HG02938 (cell line): ENCODE data around the gene NUTM2E.
"Not testable (repeated sequence)": the region's sequence is repeated elsewhere in the genome, so short reads cannot be mapped to it uniquely, and the experiment has no call there.

ENCODE experiments used
- ATAC-seq: cut with Tn5 transposase; IDR thresholded peaks from one replicate; pipeline ENCODE4 v1.9.1; 2021; ENCODE audit warnings: mild to moderate bottlenecking, moderate library complexity; ENCODE audit not compliant: unreplicated experiment

The NUTM2E gene

GRCh38 chr10:79862803-79863202 lies 36.3 kb downstream of the NUTM2E start:
- not testable (repeated sequence) for ATAC-seq

GRCh38 chr10:79866903-79867551 lies 40.5 kb downstream of the NUTM2E start:
- ATAC-seq, result not testable (repeated sequence)

DNA sequence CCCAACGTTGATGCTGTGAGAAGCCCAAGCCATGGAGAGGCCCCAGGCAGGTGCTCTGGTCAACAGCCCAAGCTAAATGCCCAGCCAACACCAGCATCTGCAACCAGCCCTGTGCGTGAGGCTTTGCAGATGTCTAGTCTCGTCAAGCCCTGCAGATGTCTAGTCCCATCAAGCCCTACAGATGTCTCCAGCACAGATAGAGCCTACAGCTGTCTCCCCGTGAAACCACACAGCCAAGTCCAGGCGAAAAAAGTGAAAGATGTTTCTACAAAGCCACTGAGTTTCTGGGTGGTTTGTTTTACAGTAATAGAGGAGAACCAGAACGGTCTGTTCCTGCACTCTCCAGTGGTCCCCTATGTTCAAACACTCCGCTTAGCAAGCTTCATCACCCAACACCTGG lies 41.5 kb downstream of the NUTM2E start:
- ATAC-seq, result not testable (repeated sequence)

- not testable (repeated sequence) for ATAC-seq
These were observed 43.0 kb downstream of the NUTM2E start for GRCh38 chr10:79869439-79870097.

GRCh38 chr10:79871729-79872128 lies 45.2 kb downstream of the NUTM2E start:
- not testable (repeated sequence) for ATAC-seq
